Activated naive CD8-positive, alpha-beta T cell (primary cell): ENCODE measurements around the gene ITIH2.

ENCODE experiments used
- H3K27ac Mint-ChIP-seq: one replicate; pipeline ENCODE4 v1.8.0; 2021; ENCODE audit warnings: mixed read lengths
- H3K27me3 Mint-ChIP-seq: one replicate; pipeline ENCODE4 v1.8.0; 2021; ENCODE audit warnings: mixed read lengths
- H3K36me3 Mint-ChIP-seq: one replicate; pipeline ENCODE4 v1.8.0; 2021; ENCODE audit warnings: mixed read lengths
- H3K4me1 Mint-ChIP-seq: one replicate; pipeline ENCODE4 v1.8.0; 2021; ENCODE audit warnings: low read depth, mixed read lengths
- H3K4me3 Mint-ChIP-seq: one replicate; pipeline ENCODE4 v1.8.0; 2021; ENCODE audit warnings: mild to moderate bottlenecking, mixed read lengths
- H3K9me3 Mint-ChIP-seq: one replicate; pipeline ENCODE4 v1.8.0; 2021; ENCODE audit warnings: low read depth, mixed read lengths

The ITIH2 gene

GRCh38 chr10:7788639-7789286 is 85.6 kb downstream of the ITIH2 start:
- Mint-ChIP-seq H3K4me3 (no peak overlapping the region), H3K9me3 (no peaks in the 10 kb centered on the region), H3K27me3 (no peaks in the 10 kb centered on the region), H3K27ac (no peak overlapping the region), H3K36me3 (peaks cover 8% of the 10 kb centered on the region), H3K4me1 (peaks cover 69% of the 10 kb centered on the region)

- peaks cover 8% of the 10 kb centered on the region for H3K36me3 Mint-ChIP-seq
- H3K27me3 Mint-ChIP-seq: no peaks in the 10 kb centered on the region
- H3K4me1 Mint-ChIP-seq: peaks cover 72% of the 10 kb centered on the region
- no peaks in the 10 kb centered on the region for H3K9me3 Mint-ChIP-seq
- peak overlapping the region; percentile 54 for H3K27ac Mint-ChIP-seq
- H3K4me3 Mint-ChIP-seq: no peak overlapping the region
Measured at GRCh38 chr10:7789390-7789789, 86.3 kb downstream of the ITIH2 start.

- Mint-ChIP-seq H3K4me1 (peaks cover 81% of the 10 kb centered on the region), H3K4me3 (peak overlapping the region; percentile 12), H3K9me3 (no peaks in the 10 kb centered on the region), H3K27me3 (no peaks in the 10 kb centered on the region), H3K36me3 (peaks cover 14% of the 10 kb centered on the region), H3K27ac (no peak overlapping the region)
Measured at GRCh38 chr10:7792541-7792940, 89.4 kb downstream of the ITIH2 start.

GRCh38 chr10:7794251-7795026 is 91.3 kb downstream of the ITIH2 start:
- H3K27me3 Mint-ChIP-seq: no peaks in the 10 kb centered on the region
- H3K27ac Mint-ChIP-seq: peak overlapping the region; percentile 8
- H3K36me3 Mint-ChIP-seq: peaks cover 14% of the 10 kb centered on the region
- H3K4me3 Mint-ChIP-seq: peak overlapping the region; percentile 28
- H3K9me3 Mint-ChIP-seq: no peaks in the 10 kb centered on the region
- peaks cover 73% of the 10 kb centered on the region for H3K4me1 Mint-ChIP-seq

GRCh38 chr10:7795605-7796004 is 92.5 kb downstream of the ITIH2 start:
- Mint-ChIP-seq H3K27me3 (no peaks in the 10 kb centered on the region), H3K4me1 (peaks cover 62% of the 10 kb centered on the region), H3K27ac (peak overlapping the region; percentile 38), H3K4me3 (peak overlapping the region; percentile 11), H3K36me3 (peaks cover 13% of the 10 kb centered on the region), H3K9me3 (no peaks in the 10 kb centered on the region)

GRCh38 chr10:7797582-7797981 is 94.5 kb downstream of the ITIH2 start:
- H3K36me3 Mint-ChIP-seq: peaks cover 10% of the 10 kb centered on the region
- no peak overlapping the region for H3K27ac Mint-ChIP-seq
- no peaks in the 10 kb centered on the region for H3K27me3 Mint-ChIP-seq
- H3K4me3 Mint-ChIP-seq: no peak overlapping the region
- H3K4me1 Mint-ChIP-seq: peaks cover 42% of the 10 kb centered on the region
- no peaks in the 10 kb centered on the region for H3K9me3 Mint-ChIP-seq
